GM19099 (cell line): ENCODE measurements around the gene NDUFA9.

Experiments used
- POLR2A ChIP-seq: IDR thresholded peaks from 3 replicates; pipeline ENCODE4 v1.6.1; 2011; ENCODE audit warnings: low read depth; ENCODE audit not compliant: insufficient read length; ENCODE audit errors: extremely low read depth

Gene NDUFA9

DNA sequence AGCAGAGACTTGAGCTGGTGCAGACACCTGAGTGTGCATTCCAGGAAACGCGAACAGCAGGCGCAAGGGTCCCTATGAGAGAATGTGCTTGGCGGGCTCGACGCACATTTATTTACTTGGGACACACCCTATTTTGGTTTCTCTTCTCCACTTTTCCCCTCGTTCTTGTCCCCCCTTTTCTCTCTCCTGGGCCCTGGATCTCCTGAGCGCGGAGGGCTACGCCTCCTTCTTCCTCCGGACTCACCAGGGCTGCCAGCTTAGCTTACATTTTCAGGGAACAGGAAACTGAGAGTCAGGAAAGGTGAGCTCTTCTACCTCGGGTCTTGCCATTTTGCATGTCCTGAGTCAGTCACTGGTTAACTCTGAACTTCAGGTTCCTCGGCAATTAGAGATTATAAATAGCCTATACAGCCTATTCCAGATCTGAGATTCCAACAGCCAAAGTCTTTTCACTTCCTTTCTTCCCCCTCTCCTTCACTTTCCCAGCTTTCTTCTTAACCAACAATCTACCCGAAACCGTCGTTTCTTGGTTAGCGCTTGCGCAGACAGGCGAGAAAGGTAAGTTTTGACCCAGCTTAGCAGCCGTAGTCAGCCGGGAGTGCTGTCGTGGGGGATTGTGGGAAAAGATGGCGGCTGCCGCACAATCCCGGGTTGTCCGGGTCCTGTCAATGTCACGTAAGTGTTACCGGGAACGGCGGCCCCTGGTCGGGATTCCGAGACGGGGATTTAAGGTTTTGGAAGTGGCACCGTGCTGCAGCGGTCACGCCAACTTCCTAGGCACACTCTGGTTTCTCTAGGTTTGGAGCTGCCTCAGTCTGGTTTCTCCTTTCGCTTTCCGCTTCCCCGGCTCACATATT lies at the start of gene NDUFA9, which contains the start of gene AKAP3:
Gene NDUFA9, plus strand, starts transcription at position 614 of the 857 bp plus-strand sequence. Its CDS starts 13 bp downstream, at position 627.
Gene AKAP3, minus strand, starts transcription at position 551 of the 857 bp plus-strand sequence. CDS start 10,855 bp downstream, outside the sequence.
- TF ChIP-seq POLR2A, result peak; percentile 93

- no peak for TF ChIP-seq POLR2A
Observed at GRCh38 chr12:4603421-4603820, 45.5 kb upstream of the NDUFA9 start.

- TF ChIP-seq POLR2A, result no peak
Observed at GRCh38 chr12:4603946-4604345, 45.0 kb upstream of the NDUFA9 start.

- TF ChIP-seq POLR2A, result peak; percentile 56
Observed at GRCh38 chr12:4604684-4605193, 44.2 kb upstream of the NDUFA9 start.

DNA sequence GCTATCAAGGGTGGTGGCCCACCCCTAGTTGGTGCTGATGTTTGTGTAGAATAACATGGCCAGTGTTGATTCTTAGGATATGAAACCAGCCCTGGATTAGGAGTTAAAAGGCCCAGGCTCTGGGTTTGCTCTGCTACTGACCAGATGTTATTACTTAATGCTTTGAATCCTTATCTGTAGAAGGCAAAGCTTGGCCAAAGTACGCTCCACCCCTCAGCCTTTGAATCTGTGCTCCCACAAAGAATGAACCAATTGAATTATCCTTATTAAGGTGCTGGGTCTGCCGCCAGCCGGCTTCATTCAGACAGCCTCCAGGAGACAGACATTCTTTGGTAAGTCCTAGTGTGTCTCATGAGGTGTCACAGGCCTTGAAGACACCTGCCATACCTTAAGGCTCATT lies 41.9 kb upstream of the NDUFA9 start:
- no peak for TF ChIP-seq POLR2A

- TF ChIP-seq POLR2A, result no peak
Observed at GRCh38 chr12:4609071-4609470, 39.8 kb upstream of the NDUFA9 start.

DNA sequence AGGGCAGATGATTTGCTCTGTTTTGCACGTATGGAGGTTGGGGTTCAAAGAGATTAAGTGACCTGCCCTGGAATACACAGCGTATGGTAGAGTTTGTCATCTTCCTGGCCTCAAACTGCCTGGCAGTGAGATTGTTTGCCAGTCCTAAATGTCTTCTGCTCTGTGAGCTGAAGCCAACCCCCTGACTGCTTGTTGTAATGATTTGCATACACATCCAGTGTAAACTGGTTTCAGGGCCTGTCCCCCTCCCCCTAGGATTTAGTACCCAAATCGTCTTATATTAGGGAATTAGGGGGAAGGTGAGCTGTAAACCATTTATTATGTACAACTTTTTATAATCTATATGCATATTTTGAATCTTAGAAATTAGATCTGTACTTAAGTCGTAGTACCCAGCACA lies 38.4 kb upstream of the NDUFA9 start:
- no peak for TF ChIP-seq POLR2A

- TF ChIP-seq POLR2A, result no peak
Observed at GRCh38 chr12:4615667-4616066, 33.2 kb upstream of the NDUFA9 start.

- TF ChIP-seq POLR2A, result no peak
Observed at GRCh38 chr12:4621511-4621910, 27.4 kb upstream of the NDUFA9 start.

- no peak for TF ChIP-seq POLR2A
Observed at GRCh38 chr12:4626543-4626942, 22.4 kb upstream of the NDUFA9 start.

- no peak for TF ChIP-seq POLR2A
Observed at GRCh38 chr12:4628406-4628805, 20.5 kb upstream of the NDUFA9 start.

- no peak for TF ChIP-seq POLR2A
Observed at GRCh38 chr12:4630262-4630661, 18.7 kb upstream of the NDUFA9 start.

DNA sequence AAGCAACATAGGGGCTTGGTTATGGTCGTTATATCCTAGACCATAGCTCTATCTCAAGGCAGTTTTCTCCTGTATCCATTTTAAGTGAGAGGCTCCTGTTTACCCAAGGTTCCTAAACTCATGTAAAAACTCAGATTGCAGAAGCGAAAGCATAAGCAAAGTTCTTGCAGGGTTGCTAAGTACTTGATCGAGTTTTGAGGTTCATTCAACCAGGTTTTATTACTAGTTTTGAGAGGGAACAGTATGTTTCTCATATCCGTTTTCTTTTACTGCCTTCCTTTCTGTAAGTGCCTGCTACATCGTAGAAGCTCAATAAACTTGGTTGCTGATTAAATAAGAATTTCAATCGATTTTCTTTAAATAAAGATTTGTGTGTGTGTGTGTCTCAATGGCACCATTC lies 5.2 kb upstream of the NDUFA9 start:
- TF ChIP-seq POLR2A, result no peak

GRCh38 chr12:4645023-4645422 lies 3.9 kb upstream of the NDUFA9 start:
- no peak for TF ChIP-seq POLR2A

DNA sequence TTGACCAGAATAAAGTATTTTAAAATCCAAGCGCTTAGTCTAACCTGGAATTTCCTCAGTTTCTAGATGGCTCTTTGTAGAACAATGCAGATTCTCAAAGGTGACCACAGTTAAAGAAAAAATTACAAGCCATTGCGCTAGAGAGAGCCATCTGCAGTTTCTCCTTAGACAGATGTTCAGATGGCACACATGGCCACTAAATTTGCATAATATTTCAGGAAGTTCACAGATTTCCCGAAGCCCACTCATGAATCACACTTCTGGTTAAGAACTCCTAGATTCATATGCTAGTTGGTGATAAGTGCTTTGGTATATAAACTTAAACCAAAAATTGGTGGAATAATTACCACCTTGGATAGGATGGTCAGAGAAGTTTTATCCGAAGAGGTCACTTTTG lies 812 bp upstream of the NDUFA9 start:
- no peak for TF ChIP-seq POLR2A

DNA sequence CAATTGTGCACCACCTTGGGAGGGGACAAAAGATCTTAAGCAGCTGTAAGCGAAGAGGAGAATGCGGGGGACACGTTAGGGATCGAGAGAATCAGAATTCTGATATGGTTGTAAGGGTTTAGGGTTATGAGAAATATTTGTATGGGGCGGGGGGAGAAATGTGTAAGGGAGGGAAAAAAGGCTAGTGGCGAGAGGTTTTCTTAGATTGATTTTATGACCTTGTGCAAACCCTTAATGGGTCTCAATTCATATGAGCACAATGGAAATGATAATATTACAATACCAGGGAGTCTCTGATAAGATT lies 396 bp downstream of the NDUFA9 start:
- TF ChIP-seq POLR2A, result no peak
